ENCODE data around the gene SLC5A1.

- TF ChIP-seq, protein P1, sequence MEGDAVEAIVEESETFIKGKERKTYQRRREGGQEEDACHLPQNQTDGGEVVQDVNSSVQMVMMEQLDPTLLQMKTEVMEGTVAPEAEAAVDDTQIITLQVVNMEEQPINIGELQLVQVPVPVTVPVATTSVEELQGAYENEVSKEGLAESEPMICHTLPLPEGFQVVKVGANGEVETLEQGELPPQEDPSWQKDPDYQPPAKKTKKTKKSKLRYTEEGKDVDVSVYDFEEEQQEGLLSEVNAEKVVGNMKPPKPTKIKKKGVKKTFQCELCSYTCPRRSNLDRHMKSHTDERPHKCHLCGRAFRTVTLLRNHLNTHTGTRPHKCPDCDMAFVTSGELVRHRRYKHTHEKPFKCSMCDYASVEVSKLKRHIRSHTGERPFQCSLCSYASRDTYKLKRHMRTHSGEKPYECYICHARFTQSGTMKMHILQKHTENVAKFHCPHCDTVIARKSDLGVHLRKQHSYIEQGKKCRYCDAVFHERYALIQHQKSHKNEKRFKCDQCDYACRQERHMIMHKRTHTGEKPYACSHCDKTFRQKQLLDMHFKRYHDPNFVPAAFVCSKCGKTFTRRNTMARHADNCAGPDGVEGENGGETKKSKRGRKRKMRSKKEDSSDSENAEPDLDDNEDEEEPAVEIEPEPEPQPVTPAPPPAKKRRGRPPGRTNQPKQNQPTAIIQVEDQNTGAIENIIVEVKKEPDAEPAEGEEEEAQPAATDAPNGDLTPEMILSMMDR (IDR thresholded peaks at IDR 0.05) = no peak
- no peak for TF ChIP-seq POLR2A (IDR thresholded peaks at IDR 0.05)
Measured at GRCh38 chr22:32021716-32022115, 21.3 kb upstream of the SLC5A1 start.
